ENCODE data around the gene GPR15.
"Not testable (repeated sequence)": the region's sequence is repeated elsewhere in the genome, so short reads cannot be mapped to it uniquely, and the experiment has no call there.

The GPR15 gene

DNA sequence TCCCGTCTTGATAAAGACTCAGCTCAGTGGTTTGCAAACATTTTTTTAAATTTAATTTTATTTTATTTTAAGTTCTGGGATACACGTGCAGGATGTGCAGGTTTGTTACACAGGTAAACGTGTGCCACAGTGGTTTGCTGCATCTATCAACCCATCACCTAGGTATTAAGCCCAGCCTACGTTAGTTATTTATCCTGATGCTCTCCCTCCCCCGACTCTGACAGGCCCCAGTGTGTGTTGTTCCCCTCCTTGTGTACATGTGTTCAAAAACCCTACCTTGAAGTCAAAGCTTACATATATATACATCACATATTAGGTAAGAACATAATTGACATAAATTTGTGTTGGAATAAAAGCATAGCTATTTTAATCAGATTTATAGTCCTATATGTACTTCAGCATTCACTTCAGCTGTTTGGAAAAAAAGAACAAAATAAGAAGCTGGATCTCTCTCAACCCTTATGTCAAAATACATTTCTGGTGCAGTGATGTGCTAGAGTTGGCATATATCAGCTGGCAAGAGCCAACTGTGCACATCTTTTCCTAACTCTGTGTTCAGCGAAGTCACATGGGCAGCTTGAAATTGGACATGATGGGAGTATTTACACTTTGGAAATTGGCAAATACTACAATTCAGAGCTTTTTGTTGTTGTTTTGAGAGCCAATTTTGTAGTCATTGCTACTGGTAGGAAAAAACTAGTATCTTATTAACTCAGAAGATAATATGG is 26.5 kb downstream of the GPR15 start (continued):
- no peak for TF ChIP-seq BACH2 (CRISPR knock-in tag; IDR thresholded peaks at IDR 0.05; ENCODE audit: borderline replicate concordance)

DNA sequence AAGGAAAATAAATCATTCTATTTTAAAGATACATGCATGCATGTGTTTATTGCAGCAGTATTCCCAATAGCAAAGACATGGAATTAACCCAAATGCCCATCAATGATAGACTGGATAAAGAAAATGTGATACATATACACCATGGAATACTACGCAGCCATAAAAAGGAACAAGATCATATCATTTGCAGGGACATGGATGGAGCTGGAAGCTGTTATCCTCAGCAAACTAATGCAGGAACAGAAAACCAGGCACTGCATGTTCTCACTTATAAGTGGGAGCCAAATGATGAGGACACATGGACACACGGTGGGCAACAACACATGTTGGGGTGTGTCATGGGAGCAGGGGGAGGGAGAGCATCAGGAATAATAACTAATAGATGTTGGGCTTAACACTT is 28.0 kb downstream of the GPR15 start:
- not testable (repeated sequence) for ATAC-seq

DNA sequence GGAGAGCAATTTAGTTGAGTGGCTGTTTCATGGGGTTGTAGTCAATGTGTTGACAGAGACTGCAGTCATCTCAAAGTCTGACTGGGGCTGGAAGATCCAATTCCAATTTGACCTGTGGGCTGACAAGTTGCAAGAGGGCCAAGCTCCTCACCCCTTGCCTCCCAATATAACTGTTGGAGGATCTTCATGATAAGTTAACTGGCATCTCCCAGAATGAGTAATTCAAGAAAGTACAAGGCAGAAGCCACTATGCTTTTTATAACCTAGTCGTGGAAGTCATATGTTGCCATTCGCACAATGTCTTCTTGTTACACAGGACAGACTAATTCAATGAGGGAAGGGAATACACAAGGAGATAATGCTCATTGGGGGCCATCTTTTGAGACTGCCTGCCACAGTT is 29.1 kb downstream of the GPR15 start:
- TF ChIP-seq, protein P1, sequence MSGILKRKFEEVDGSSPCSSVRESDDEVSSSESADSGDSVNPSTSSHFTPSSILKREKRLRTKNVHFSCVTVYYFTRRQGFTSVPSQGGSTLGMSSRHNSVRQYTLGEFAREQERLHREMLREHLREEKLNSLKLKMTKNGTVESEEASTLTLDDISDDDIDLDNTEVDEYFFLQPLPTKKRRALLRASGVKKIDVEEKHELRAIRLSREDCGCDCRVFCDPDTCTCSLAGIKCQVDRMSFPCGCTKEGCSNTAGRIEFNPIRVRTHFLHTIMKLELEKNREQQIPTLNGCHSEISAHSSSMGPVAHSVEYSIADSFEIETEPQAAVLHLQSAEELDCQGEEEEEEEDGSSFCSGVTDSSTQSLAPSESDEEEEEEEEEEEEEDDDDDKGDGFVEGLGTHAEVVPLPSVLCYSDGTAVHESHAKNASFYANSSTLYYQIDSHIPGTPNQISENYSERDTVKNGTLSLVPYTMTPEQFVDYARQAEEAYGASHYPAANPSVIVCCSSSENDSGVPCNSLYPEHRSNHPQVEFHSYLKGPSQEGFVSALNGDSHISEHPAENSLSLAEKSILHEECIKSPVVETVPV (CRISPR knock-in tag; IDR thresholded peaks at IDR 0.05) = no peak
- TF ChIP-seq TOX (CRISPR knock-in tag; IDR thresholded peaks at IDR 0.05; ENCODE audit: borderline replicate concordance) (no peak), BACH2 (CRISPR knock-in tag; IDR thresholded peaks at IDR 0.05; ENCODE audit: borderline replicate concordance) (no peak), ZC3H10 (CRISPR knock-in tag; IDR thresholded peaks at IDR 0.05) (no peak), ZFP30 (CRISPR knock-in tag; IDR thresholded peaks at IDR 0.05) (no peak), ESRRG (CRISPR knock-in tag; IDR thresholded peaks at IDR 0.05) (no peak), ISL1 (CRISPR knock-in tag; IDR thresholded peaks at IDR 0.05) (no peak), CSDC2 (CRISPR knock-in tag; IDR thresholded peaks at IDR 0.05) (no peak), TCF4 (CRISPR knock-in tag; IDR thresholded peaks at IDR 0.05; ENCODE audit: borderline replicate concordance) (no peak), ZNF565 (CRISPR knock-in tag; conservative IDR thresholded peaks at IDR 0.05; ENCODE audit: low read depth) (no peak), PPARA (CRISPR knock-in tag; IDR thresholded peaks at IDR 0.05; ENCODE audit: borderline replicate concordance) (no peak), GLIS3 (CRISPR knock-in tag; IDR thresholded peaks at IDR 0.05) (no peak), ZNF8 (CRISPR knock-in tag; IDR thresholded peaks at IDR 0.05) (no peak), ZNF70 (CRISPR knock-in tag; IDR thresholded peaks at IDR 0.05) (no peak), ARNTL (CRISPR knock-in tag; IDR thresholded peaks at IDR 0.05; ENCODE audit: borderline replicate concordance, low read depth) (no peak)
- TF ChIP-seq, protein P2, sequence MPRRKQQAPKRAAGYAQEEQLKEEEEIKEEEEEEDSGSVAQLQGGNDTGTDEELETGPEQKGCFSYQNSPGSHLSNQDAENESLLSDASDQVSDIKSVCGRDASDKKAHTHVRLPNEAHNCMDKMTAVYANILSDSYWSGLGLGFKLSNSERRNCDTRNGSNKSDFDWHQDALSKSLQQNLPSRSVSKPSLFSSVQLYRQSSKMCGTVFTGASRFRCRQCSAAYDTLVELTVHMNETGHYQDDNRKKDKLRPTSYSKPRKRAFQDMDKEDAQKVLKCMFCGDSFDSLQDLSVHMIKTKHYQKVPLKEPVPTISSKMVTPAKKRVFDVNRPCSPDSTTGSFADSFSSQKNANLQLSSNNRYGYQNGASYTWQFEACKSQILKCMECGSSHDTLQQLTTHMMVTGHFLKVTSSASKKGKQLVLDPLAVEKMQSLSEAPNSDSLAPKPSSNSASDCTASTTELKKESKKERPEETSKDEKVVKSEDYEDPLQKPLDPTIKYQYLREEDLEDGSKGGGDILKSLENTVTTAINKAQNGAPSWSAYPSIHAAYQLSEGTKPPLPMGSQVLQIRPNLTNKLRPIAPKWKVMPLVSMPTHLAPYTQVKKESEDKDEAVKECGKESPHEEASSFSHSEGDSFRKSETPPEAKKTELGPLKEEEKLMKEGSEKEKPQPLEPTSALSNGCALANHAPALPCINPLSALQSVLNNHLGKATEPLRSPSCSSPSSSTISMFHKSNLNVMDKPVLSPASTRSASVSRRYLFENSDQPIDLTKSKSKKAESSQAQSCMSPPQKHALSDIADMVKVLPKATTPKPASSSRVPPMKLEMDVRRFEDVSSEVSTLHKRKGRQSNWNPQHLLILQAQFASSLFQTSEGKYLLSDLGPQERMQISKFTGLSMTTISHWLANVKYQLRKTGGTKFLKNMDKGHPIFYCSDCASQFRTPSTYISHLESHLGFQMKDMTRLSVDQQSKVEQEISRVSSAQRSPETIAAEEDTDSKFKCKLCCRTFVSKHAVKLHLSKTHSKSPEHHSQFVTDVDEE (CRISPR knock-in tag; IDR thresholded peaks at IDR 0.05) = no peak
- TF ChIP-seq, protein P3, sequence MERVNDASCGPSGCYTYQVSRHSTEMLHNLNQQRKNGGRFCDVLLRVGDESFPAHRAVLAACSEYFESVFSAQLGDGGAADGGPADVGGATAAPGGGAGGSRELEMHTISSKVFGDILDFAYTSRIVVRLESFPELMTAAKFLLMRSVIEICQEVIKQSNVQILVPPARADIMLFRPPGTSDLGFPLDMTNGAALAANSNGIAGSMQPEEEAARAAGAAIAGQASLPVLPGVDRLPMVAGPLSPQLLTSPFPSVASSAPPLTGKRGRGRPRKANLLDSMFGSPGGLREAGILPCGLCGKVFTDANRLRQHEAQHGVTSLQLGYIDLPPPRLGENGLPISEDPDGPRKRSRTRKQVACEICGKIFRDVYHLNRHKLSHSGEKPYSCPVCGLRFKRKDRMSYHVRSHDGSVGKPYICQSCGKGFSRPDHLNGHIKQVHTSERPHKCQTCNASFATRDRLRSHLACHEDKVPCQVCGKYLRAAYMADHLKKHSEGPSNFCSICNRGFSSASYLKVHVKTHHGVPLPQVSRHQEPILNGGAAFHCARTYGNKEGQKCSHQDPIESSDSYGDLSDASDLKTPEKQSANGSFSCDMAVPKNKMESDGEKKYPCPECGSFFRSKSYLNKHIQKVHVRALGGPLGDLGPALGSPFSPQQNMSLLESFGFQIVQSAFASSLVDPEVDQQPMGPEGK (CRISPR knock-in tag; IDR thresholded peaks at IDR 0.05; ENCODE audit: borderline replicate concordance) = no peak
- TF ChIP-seq, protein P4, sequence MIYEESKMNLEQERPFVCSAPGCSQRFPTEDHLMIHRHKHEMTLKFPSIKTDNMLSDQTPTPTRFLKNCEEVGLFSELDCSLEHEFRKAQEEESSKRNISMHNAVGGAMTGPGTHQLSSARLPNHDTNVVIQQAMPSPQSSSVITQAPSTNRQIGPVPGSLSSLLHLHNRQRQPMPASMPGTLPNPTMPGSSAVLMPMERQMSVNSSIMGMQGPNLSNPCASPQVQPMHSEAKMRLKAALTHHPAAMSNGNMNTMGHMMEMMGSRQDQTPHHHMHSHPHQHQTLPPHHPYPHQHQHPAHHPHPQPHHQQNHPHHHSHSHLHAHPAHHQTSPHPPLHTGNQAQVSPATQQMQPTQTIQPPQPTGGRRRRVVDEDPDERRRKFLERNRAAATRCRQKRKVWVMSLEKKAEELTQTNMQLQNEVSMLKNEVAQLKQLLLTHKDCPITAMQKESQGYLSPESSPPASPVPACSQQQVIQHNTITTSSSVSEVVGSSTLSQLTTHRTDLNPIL (CRISPR knock-in tag; IDR thresholded peaks at IDR 0.05; ENCODE audit: low read depth) = no peak
- no peak for ATAC-seq

DNA sequence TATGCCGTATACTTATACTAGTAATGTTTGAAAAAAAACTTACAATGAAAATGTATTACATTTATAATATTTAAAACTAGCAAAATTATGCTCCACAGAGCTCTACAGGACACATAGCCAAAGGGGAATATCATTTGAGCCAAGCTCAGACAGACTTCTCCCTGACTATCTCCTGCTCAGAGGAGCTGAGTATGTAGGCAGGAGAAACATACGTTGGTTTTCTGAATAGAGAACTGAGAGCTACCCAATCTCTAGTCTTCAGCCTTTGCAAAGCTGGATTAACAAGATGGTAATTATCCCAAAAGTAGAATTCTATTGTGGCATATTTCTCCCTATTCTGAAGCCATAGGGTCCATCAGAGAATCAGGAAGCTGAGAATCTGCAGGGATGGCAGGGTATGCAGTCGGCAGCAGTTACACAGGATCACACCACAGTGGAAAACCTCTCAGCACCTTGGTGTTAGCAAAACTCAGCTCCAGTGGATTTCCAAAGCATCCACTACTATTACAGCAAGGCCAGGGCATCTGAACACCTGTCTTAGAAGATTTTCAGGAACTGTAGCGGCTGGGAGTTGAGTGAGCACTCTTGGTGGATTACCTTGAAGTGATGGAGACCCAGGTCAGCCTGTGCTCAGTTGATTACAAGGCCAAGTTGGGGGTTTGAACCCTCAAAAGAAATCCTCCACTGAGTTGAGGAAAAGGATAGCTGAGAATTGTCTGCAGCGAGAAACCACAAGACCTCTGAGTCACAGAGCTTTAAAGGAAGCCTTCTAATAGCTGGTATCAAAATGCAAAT is 30.1 kb downstream of the GPR15 start:
- ATAC-seq = no peak
- TF ChIP-seq SNAI2 (CRISPR knock-in tag; IDR thresholded peaks at IDR 0.05) (no peak), TOX (CRISPR knock-in tag; IDR thresholded peaks at IDR 0.05; ENCODE audit: borderline replicate concordance) (no peak), ZFP3 (CRISPR knock-in tag; IDR thresholded peaks at IDR 0.05) (no peak), RARB (CRISPR knock-in tag; IDR thresholded peaks at IDR 0.05) (no peak), ISL1 (CRISPR knock-in tag; IDR thresholded peaks at IDR 0.05) (no peak), ZC3H10 (CRISPR knock-in tag; IDR thresholded peaks at IDR 0.05) (no peak), GLIS3 (CRISPR knock-in tag; IDR thresholded peaks at IDR 0.05) (no peak)
- TF ChIP-seq, protein P4 (CRISPR knock-in tag; IDR thresholded peaks at IDR 0.05; ENCODE audit: low read depth) = no peak
- TF ChIP-seq, protein P2 (CRISPR knock-in tag; IDR thresholded peaks at IDR 0.05) = no peak
- TF ChIP-seq, protein P3 (CRISPR knock-in tag; IDR thresholded peaks at IDR 0.05; ENCODE audit: borderline replicate concordance) = no peak
